ENCODE results near the gene RNU6-9.
A peak's percentile ranks its signal among the peaks of the same experiment; 100 is the strongest.

DNA sequence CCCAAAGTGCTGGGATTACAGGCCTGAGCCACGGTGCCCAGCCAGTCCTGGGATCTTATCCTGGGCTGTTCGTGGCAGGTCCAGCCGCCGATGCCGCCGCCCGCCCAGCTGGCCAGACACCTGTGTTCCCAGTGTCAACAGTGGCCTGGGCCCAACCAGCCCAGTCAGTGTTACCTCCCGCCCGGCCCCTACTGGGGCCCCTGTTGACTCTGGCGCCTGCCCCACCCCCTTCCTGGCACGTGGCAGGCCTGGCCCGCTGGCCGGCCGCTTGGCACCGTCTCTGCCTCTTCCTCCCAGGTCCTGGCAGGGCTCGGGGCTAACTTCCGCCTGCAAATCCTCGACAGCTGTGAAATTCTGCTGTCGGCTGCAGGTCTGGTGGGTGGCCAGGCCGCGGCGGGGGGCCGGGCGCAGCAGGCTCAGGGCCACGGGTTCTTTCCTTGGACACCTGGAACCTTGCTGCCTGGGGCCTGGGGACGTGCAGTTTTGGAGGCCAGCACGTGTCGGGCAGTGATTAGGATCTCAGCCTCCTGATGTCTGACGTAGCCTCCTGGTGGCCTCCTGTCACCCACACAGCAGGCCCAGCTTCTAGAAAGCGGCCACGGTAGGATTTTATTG, 41.7 kb downstream of the RNU6-9 start:
- TF ChIP-seq NPAS2 (CRISPR knock-in tag; IDR thresholded peaks at IDR 0.05; ENCODE audit: borderline replicate concordance) = peak; percentile 82; the same call in 1 of the 2 replicates
- TF ChIP-seq YY1 (IDR thresholded peaks at IDR 0.05; ENCODE audit: insufficient read depth, insufficient replicate concordance, low read depth, low read length) = peak; percentile 70
- peak in 1 of 2 experiments; percentile 52; a peak in 1 of 4 replicates for TF ChIP-seq REST (IDR thresholded peaks at IDR 0.05; ENCODE audit: borderline replicate concordance in 1 of 2, low read depth in 1 of 2, low read length in 2 of 2)
- peak; percentile 90 for TF ChIP-seq RBM39 (IDR thresholded peaks at IDR 0.05; ENCODE audit: low read depth, low read length, poor library complexity, severe bottlenecking)
- no peak for TF ChIP-seq MAFK (conservative IDR thresholded peaks at IDR 0.05 in 1 of 2, IDR thresholded peaks at IDR 0.05 in 1 of 2; ENCODE audit: low read length in 2 of 2)
- peak; percentile 98 for TF ChIP-seq HDAC2 (CRISPR knock-in tag; IDR thresholded peaks at IDR 0.05)
- TF ChIP-seq ZMYM4 (CRISPR knock-in tag; IDR thresholded peaks at IDR 0.05) = peak; percentile 48; the same call in 1 of the 2 replicates
- TF ChIP-seq TGIF2 (CRISPR knock-in tag; IDR thresholded peaks at IDR 0.05) = peak; percentile 98
- TF ChIP-seq ZNF83 (CRISPR knock-in tag; IDR thresholded peaks at IDR 0.05; ENCODE audit: borderline replicate concordance) = peak; percentile 25; the same call in 1 of the 2 replicates

Measured in HepG2 (cell line).